A549 (cell line): Measurements from ENCODE around the gene PLIN5. TPM values are rescaled to one million over a fixed set of nuclear protein-coding genes. Genes with fewer than 3 reads are reported as not detected.
"Not testable (repeated sequence)": the region's sequence is repeated elsewhere in the genome, so short reads cannot be mapped to it uniquely, and the experiment has no call there.

ENCODE experiments used
- ATAC-seq, 2 experiments: fragments of 200-7000 bp in 1 of 2; fragments of >200 bp in 1 of 2; cut with Nextera tagmentation in 1 of 2; cut with Tn5 transposase in 1 of 2; 3 replicates each; pipeline versions ENCODE4 v1.8.0 to v1.9.1; 2018 to 2020; ENCODE audit warnings: mild to moderate bottlenecking in 1 of 2, moderate library complexity in 1 of 2
- CTCF ChIA-PET: fragments of 300-600 bp; sonication (Branson Sonifier 250); formaldehyde crosslinking; extraction: SDS; loops from one replicate; lab custom pipeline; 2021; ENCODE audit warnings: antibody characterized with exemption, inconsistent platforms; lab: Yijun Ruan, JAX
- POLR2A ChIA-PET: fragments of 350-600 bp; formaldehyde crosslinking; extraction: SDS; loops from one replicate; lab custom pipeline; 2021; ENCODE audit warnings: antibody characterized with exemption, inconsistent platforms; lab: Yijun Ruan, JAX
- DNase-seq, 2 experiments: peaks; one replicate each; pipeline versions ENCODE4 v3.0.0 to v3.0.0-alpha.2; 2011 to 2016; ENCODE audit warnings: low read depth in 1 of 2, low spot score in 1 of 2
- FAIRE-seq: peaks from 2 replicates; lab custom pipeline; 2011; peaks lifted over from hg19 to GRCh38; lab: Jason Lieb, UNC
- H3K27ac ChIP-seq, 2 experiments: fragments of >200 bp; sonication (Bioruptor Twin); formaldehyde crosslinking; 3 replicates each; pipeline ENCODE4 v1.5.1; 2016 to 2017
- H3K4me1 ChIP-seq: fragments of >200 bp; sonication (Bioruptor Twin); formaldehyde crosslinking; 3 replicates; pipeline ENCODE4 v1.6.1; 2016
- H3K4me2 ChIP-seq: fragments of >200 bp; sonication (Bioruptor Twin); formaldehyde crosslinking; 3 replicates; pipeline ENCODE4 v1.6.1; 2016
- H3K4me3 ChIP-seq: fragments of >200 bp; sonication (Bioruptor Twin); formaldehyde crosslinking; 3 replicates; pipeline ENCODE4 v1.5.1; 2016
- H3K9me3 ChIP-seq: fragments of >200 bp; sonication (Bioruptor Twin); formaldehyde crosslinking; 3 replicates; pipeline ENCODE4 v1.6.1; 2016
- CEBPB ChIP-seq, 2 experiments: fragments of >200 bp in 1 of 2; sonication (Bioruptor Twin) in 1 of 2; formaldehyde crosslinking in 1 of 2; IDR thresholded peaks; 2 replicates each; pipeline ENCODE4 v1.6.1; 2012 to 2016
- CHD2 ChIP-seq: fragments of 150-350 bp; IDR thresholded peaks from 2 replicates; pipeline ENCODE4 v1.6.1; 2014; ENCODE audit warnings: low read length; ENCODE audit not compliant: partially characterized antibody
- CHD4 ChIP-seq: fragments of 200-600 bp; sonication (generic); IDR thresholded peaks from 2 replicates; pipeline ENCODE4 v1.6.1; 2016; ENCODE audit warnings: antibody characterized with exemption, mild to moderate bottlenecking, borderline replicate concordance
- EHF ChIP-seq: fragments of 250-450 bp; sonication (Bioruptor Pico); IDR thresholded peaks from 2 replicates; pipeline ENCODE4 v1.5.0; 2020; ENCODE audit warnings: mild to moderate bottlenecking
- EHMT2 ChIP-seq: fragments of 200-600 bp; sonication (generic); IDR thresholded peaks from 2 replicates; pipeline ENCODE4 v1.6.1; 2016; ENCODE audit warnings: antibody characterized with exemption, low read depth, mild to moderate bottlenecking, moderate library complexity
- ESRRA ChIP-seq: fragments of 150-350 bp; IDR thresholded peaks from 2 replicates; pipeline ENCODE4 v1.6.1; 2014; ENCODE audit warnings: mild to moderate bottlenecking, low read length, borderline replicate concordance
- GATA3 ChIP-seq: IDR thresholded peaks from 2 replicates; pipeline ENCODE4 v1.6.1; 2012; ENCODE audit warnings: borderline replicate concordance
- JUN ChIP-seq, 2 experiments: fragments of >200 bp; sonication (Bioruptor Twin); formaldehyde crosslinking; IDR thresholded peaks; 2 replicates in 1 of 2; 3 replicates in 1 of 2; pipeline ENCODE4 v1.6.1; 2016 to 2017
- KDM5A ChIP-seq: fragments of 200-600 bp; sonication (generic); IDR thresholded peaks from 2 replicates; pipeline ENCODE4 v1.6.1; 2016; ENCODE audit warnings: antibody characterized with exemption, mild to moderate bottlenecking
- MAX ChIP-seq: IDR thresholded peaks from 2 replicates; pipeline ENCODE4 v1.6.1; 2012
- NR3C1 ChIP-seq: fragments of >200 bp; sonication (Bioruptor Twin); formaldehyde crosslinking; IDR thresholded peaks from 3 replicates; pipeline ENCODE4 v1.6.1; 2017
- PBX3 ChIP-seq: IDR thresholded peaks from 2 replicates; pipeline ENCODE4 v1.6.1; 2012
- PHF8 ChIP-seq: fragments of 200-600 bp; sonication (generic); IDR thresholded peaks from 2 replicates; pipeline ENCODE4 v1.6.1; 2016; ENCODE audit warnings: low read depth, mild to moderate bottlenecking, antibody characterized with exemption, moderate library complexity, borderline replicate concordance
- RCOR1 ChIP-seq: fragments of 150-350 bp; IDR thresholded peaks from 2 replicates; pipeline ENCODE4 v1.6.1; 2014; ENCODE audit warnings: antibody characterized with exemption, low read length, low read depth
- REST ChIP-seq: fragments of 200-600 bp; sonication (generic); IDR thresholded peaks from 2 replicates; pipeline ENCODE4 v1.6.1; 2016; ENCODE audit warnings: antibody characterized with exemption, mild to moderate bottlenecking, moderate library complexity
- RFX5 ChIP-seq: fragments of 450-650 bp; IDR thresholded peaks from 2 replicates; pipeline ENCODE4 v1.7.1; 2014; ENCODE audit warnings: antibody characterized with exemption, mild to moderate bottlenecking, moderate library complexity
- SREBF2 ChIP-seq: fragments of 450-650 bp; IDR thresholded peaks from 2 replicates; pipeline ENCODE4 v1.6.1; 2014; ENCODE audit warnings: mild to moderate bottlenecking, moderate library complexity
- ZFP36 ChIP-seq: fragments of 450-650 bp; IDR thresholded peaks from 2 replicates; pipeline ENCODE4 v1.6.1; 2014; ENCODE audit warnings: borderline replicate concordance; ENCODE audit not compliant: partially characterized antibody
- ZSCAN20 ChIP-seq: fragments of 250-450 bp; sonication (Bioruptor Pico); IDR thresholded peaks from 2 replicates; pipeline ENCODE4 v1.8.0; 2022; ENCODE audit warnings: mild to moderate bottlenecking, moderate library complexity
- WGBS: methylation state at CpG from one replicate; pipeline ENCODE4 v1.1.6; 2017; ENCODE audit errors: missing lambda C conversion rate; 5-methylcytosine and 5-hydroxymethylcytosine counted together
- polyA plus RNA-seq, 4 experiments: library from polyadenylated mRNA; depleted of rRNA in 3 of 4; stranded (reverse); fragments of >200 nt; fragmentation: RNase III in 1 of 4; extraction: RNeasy Plus Mini Kit Qiagen cat#74134 plus additional on column Dnase treatment in 1 of 4; gene quantifications; 2 replicates in 3 of 4; 3 replicates in 1 of 4; pipeline ENCODE4 v1.2.3, GENCODE V29; 2011 to 2017

Gene PLIN5
- polyA plus RNA-seq, 2 of the 4 experiments (the other 2 are of a cell fraction), result 0.08 to 0.25 TPM

GRCh38 chr19:4529924-4530522, 5.0 kb downstream of the PLIN5 start:
- ATAC-seq (no peak), DNase-seq (no peak), FAIRE-seq (no peak)
- Histone ChIP-seq H3K27ac (no peak overlapping the region), H3K4me2 (no peak overlapping the region), H3K4me3 (no peak overlapping the region), H3K9me3 (no peaks in the 10 kb centered on the region), H3K4me1 (no peaks in the 10 kb centered on the region)
- TF ChIP-seq KDM5A (no peak), EHF (CRISPR knock-in tag) (no peak), PHF8 (no peak), SREBF2 (no peak), JUN (IDR thresholded peaks at IDR 0.05) (no peak), CHD4 (no peak), CHD2 (no peak), MAX (no peak), ZFP36 (no peak), NR3C1 (no peak), ESRRA (no peak), ZSCAN20 (CRISPR knock-in tag) (no peak), RFX5 (no peak), EHMT2 (no peak), GATA3 (no peak), PBX3 (no peak), RCOR1 (no peak), CEBPB (IDR thresholded peaks at IDR 0.05) (no peak)
- ChIA-PET POLR2A (interaction anchor here (0.5 kb wide), 1 partner anchor 256 kb away, joined by 4 read pairs; no protein-coding TSS in a partner anchor), CTCF (no interaction called here)
- 67% methylated on average over 11 of the region's 14 CpGs for WGBS

GRCh38 chr19:4528843-4529242, 6.2 kb downstream of the PLIN5 start:
- Histone ChIP-seq H3K4me1 (no peaks in the 10 kb centered on the region), H3K27ac (no peak overlapping the region), H3K9me3 (no peaks in the 10 kb centered on the region)
- no peak for DNase-seq
- 73% methylated on average over 14 of the region's 15 CpGs for WGBS
- ATAC-seq, result no peak
- no peak for FAIRE-seq
- peak; percentile 37 for TF ChIP-seq ZFP36
- no peak for TF ChIP-seq REST
- TF ChIP-seq PHF8, result no peak
- no peak for TF ChIP-seq NR3C1
- TF ChIP-seq, all 56 proteins: peak for 1
- POLR2A ChIA-PET, result no interaction called here
- no peak overlapping the region for H3K4me2 ChIP-seq
- H3K4me3 ChIP-seq, result no peak overlapping the region
- CTCF ChIA-PET, result no interaction called here

- H3K27ac ChIP-seq, H3K4me2 ChIP-seq, FAIRE-seq, POLR2A ChIA-PET, H3K4me3 ChIP-seq, DNase-seq, H3K4me1 ChIP-seq, H3K9me3 ChIP-seq, ATAC-seq: not testable (repeated sequence)
- CTCF ChIA-PET, result interaction anchor here (1.6 kb wide), 1 partner anchor 13 kb away, joined by 12 read pairs; the partner anchor contains the start of gene LRG1
- WGBS, result 84% methylated on average over 8 of the region's 8 CpGs
Observed at GRCh38 chr19:4527377-4527776, 7.6 kb downstream of the PLIN5 start.
